Transverse colon (tissue), 4 donors: Measurements from ENCODE around the gene P2RX7.
A peak's percentile ranks its signal among the peaks of the same experiment; 100 is the strongest.

Experiments used
- POLR2A ChIP-seq: fragments of 450-650 bp; IDR thresholded peaks from one replicate; pipeline ENCODE4 v1.6.1; 2016; ENCODE audit warnings: antibody characterized with exemption, mild to moderate bottlenecking, moderate library complexity
- POLR2AphosphoS5 ChIP-seq, 3 donors: sonication (generic); formaldehyde crosslinking; IDR thresholded peaks; one replicate each; pipeline ENCODE4 v1.6.1; 2016; ENCODE audit warnings: antibody characterized with exemption in 3 of 3
- TF ChIP-seq, protein P1 (sequence below), 5 experiments: fragments of 200-600 bp in 3 of 5; fragments of 450-650 bp in 2 of 5; sonication (generic) in 3 of 5; IDR thresholded peaks; 1 replicate in 2 of 5; 2 replicates in 3 of 5; pipeline ENCODE4 v1.5.1; 2016 to 2017; ENCODE audit warnings: antibody characterized with exemption in 5 of 5, inconsistent platforms in 3 of 5, mild to moderate bottlenecking in 2 of 5, moderate library complexity in 1 of 5

DNA sequence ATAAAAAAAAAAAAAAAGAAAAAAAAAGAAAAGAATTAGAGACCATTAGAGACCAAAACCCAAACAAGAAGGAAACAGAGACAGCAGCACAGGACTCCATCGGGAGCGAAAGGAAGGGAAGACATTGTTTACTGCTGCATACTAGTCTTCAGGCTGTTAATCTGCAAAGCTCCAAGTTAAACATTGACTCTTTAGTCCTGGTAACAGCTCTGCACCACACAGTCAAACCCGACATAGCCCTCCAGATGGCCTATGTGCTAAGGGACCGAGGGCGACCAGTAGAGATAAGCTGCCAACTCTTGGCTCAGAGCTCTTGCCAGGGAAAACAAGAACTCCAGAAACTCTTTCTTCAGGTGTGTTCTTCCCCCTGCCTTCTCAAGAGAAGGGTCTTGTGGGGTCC lies 85.1 kb downstream of the P2RX7 start:
- TF ChIP-seq, protein P1, sequence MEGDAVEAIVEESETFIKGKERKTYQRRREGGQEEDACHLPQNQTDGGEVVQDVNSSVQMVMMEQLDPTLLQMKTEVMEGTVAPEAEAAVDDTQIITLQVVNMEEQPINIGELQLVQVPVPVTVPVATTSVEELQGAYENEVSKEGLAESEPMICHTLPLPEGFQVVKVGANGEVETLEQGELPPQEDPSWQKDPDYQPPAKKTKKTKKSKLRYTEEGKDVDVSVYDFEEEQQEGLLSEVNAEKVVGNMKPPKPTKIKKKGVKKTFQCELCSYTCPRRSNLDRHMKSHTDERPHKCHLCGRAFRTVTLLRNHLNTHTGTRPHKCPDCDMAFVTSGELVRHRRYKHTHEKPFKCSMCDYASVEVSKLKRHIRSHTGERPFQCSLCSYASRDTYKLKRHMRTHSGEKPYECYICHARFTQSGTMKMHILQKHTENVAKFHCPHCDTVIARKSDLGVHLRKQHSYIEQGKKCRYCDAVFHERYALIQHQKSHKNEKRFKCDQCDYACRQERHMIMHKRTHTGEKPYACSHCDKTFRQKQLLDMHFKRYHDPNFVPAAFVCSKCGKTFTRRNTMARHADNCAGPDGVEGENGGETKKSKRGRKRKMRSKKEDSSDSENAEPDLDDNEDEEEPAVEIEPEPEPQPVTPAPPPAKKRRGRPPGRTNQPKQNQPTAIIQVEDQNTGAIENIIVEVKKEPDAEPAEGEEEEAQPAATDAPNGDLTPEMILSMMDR (IDR thresholded peaks at IDR 0.05): no peak
- peak in 2 of 3 donors; percentile 41 to 70 for TF ChIP-seq POLR2AphosphoS5 (IDR thresholded peaks at IDR 0.05)
- TF ChIP-seq POLR2A: peak; percentile 39
